Ecto neural progenitor cell (in vitro differentiated cells): ENCODE measurements around the gene EFNB1.

Experiments used
- DNase-seq: peaks from one replicate; pipeline ENCODE4 v3.0.0-alpha.2; 2018; ENCODE audit warnings: low spot score

EFNB1 gene

GRCh38 chrX:68827848-68828624 lies 785 bp upstream of the EFNB1 start:
- peak; percentile 85 for DNase-seq

DNA sequence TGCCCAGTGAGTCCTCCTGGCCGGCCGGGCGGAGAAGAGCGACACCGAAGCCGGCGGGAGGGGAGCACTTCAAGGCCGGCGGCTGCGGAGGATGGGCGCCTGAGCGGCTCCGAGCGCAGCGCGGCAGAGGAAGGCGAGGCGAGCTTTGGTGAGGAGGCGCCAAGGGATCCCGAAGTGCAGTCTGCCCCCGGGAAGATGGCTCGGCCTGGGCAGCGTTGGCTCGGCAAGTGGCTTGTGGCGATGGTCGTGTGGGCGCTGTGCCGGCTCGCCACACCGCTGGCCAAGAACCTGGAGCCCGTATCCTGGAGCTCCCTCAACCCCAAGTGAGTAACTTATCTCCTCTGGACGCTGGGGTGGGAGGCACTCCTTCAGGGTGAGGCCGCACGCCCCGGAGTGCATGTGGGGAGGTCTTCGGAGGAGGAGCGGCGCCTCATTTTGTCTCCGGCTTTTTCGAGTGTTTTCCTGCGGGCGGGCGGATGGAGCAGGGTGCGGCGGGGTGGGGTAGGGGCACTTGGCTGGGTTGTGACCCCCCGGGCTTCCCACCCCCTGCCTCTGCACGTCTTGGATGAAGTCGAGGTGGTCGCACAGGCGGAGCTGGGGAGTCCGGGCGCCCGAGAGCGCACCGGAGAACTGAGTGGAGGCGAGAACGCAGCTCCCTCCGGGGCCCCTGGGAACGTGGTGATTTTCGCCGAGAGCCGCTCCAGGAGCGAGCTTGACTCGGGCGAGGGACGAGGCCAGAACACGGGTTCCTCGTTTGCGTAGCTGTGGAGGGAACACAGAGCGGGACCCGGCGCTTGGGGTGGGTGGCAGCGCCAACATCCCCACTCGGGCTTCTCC lies 979 bp downstream of the EFNB1 start:
- peak; percentile 49 for DNase-seq

GRCh38 chrX:68830419-68831404 lies 1.9 kb downstream of the EFNB1 start:
- peak; percentile 45 for DNase-seq

GRCh38 chrX:68831405-68832100 lies 2.7 kb downstream of the EFNB1 start:
- DNase-seq = no peak

GRCh38 chrX:68832101-68832416 lies 3.2 kb downstream of the EFNB1 start:
- peak; percentile 46 for DNase-seq

- DNase-seq = peak; percentile 42
Measured at GRCh38 chrX:68832516-68833447, 4.0 kb downstream of the EFNB1 start.

GRCh38 chrX:68833448-68833805 lies 4.6 kb downstream of the EFNB1 start:
- DNase-seq = peak; percentile 31

- peak; percentile 39 for DNase-seq
Measured at GRCh38 chrX:68833855-68834331, 5.1 kb downstream of the EFNB1 start.

GRCh38 chrX:68834371-68835103 lies 5.7 kb downstream of the EFNB1 start:
- peak; percentile 32 for DNase-seq

DNA sequence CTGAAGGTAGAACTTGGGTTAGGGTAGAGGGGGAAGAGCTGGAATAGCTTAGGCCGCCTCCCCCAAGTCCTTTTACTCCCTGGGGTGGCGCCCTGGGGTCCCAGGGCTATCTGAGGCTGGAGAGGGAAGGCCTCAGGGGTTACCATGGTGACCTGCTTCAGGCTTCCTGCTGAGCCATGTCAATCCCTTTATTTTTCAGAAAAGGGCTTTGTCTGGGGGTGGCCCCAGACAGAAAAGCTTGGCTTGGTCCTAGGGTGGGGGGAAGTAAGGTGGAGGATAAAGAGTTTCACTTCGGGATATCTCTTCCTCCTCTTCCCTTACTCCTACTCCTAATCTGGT lies 6.3 kb downstream of the EFNB1 start:
- DNase-seq = peak; percentile 50

DNA sequence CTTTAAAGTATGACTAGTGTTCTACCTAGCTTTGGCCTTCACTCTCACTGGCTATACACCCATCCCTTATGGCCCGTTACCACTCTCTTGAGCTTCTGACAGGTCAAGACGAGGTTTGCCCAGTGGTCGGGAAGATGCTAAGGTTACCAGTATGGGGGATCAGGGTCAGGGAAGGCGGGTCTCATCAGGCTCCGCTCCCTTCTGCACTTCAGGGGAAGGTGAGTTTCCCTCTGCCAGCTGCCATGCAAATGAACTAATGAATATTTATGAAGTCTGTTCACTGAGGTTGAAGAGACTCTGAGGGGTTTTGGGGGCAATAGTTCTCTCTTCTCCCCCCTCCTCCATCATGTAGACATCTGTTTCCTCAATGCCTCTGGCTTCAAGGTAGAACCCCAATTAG lies 6.6 kb downstream of the EFNB1 start:
- DNase-seq = peak; percentile 27

DNA sequence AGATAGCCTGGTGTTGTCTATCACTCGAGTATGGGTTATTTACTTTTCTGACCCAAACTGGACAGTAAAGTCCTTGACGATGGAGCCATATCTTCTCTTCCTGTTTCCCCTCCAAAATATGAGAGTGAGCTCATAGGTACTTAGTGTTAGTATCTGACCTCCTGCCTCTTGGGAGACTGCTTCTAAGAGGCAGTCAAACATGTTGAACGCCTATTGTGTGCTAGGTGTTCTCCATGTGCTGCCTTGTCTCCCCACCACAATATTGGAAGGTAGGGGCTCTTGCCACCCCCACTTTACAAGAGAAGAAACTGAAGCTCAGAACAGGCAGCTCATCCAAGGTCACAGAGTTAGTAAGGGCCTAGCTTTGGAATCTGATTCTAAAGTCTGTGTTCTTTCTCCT lies 8.3 kb downstream of the EFNB1 start:
- no peak for DNase-seq

- DNase-seq = no peak
Measured at GRCh38 chrX:68838571-68838910, 9.7 kb downstream of the EFNB1 start.

DNA sequence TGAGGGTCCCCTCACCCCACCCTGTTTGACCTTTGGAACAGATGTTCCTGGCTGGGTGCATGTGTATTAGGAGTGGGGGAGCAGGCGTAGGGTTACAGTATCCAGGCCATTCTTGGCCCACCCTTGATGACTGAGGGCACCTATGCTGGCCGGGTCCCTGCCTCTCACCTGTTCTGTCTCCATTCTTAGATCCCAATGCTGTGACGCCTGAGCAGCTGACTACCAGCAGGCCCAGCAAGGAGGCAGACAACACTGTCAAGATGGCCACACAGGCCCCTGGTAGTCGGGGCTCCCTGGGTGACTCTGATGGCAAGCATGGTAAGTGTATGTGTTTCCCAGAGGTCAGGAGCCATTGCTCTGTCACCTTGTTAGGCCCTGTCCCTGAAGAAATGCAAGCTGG lies 10.9 kb downstream of the EFNB1 start:
- DNase-seq = no peak

DNA sequence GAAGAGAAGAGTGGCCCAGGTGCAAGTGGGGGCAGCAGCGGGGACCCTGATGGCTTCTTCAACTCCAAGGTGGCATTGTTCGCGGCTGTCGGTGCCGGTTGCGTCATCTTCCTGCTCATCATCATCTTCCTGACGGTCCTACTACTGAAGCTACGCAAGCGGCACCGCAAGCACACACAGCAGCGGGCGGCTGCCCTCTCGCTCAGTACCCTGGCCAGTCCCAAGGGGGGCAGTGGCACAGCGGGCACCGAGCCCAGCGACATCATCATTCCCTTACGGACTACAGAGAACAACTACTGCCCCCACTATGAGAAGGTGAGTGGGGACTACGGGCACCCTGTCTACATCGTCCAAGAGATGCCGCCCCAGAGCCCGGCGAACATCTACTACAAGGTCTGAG lies 11.4 kb downstream of the EFNB1 start:
- DNase-seq = no peak

- DNase-seq = no peak
Measured at GRCh38 chrX:68841251-68842049, 12.6 kb downstream of the EFNB1 start.

GRCh38 chrX:68842351-68842750 lies 13.5 kb downstream of the EFNB1 start:
- DNase-seq = no peak

DNA sequence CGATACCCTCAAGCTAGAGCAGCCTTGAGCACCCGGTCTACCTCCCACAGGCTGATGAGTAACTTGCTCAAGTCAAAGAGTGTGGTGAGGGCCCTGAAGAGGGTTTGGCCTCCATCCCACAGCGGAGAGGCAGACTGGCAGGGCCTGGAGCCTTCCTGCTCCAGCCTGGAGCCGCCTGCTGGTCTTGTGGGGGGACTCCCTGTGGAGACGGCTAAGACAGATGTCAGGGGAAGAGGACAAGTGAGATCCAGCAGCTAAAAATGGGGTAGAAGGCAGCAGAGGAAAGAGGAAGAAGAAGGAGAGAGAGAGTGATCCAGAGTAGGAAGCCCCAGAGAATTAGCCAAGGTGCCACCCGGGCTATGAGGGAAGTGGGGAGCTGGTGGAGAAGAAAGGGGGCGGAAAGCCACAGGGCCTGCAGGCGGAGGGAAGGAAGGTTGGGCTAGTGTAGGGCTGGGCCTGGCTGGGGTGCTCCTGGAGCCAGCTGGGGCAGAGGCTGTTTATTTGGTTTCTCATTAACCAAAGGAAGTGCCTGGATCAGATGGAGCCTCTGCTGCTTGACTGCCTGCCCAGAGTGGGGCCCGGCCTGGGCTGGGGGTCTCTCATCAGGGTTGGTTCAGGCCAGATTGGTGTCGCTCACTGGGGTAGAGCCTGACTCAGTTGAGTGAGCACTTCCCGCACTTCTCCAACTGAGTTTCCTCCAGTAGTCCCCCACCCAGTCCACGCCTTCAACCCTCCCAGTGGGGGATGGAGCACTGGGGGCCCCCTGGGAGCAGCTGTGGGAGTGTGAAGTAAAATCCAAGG lies 14.2 kb downstream of the EFNB1 start:
- no peak for DNase-seq
